Liver (tissue), 9 donors: ENCODE measurements around the gene LRPPRC. TPM values are rescaled to one million over a fixed set of nuclear protein-coding genes. Genes with fewer than 3 reads are reported as not detected.

Experiments
- DNase-seq: peaks from one replicate; pipeline ENCODE4 v3.0.0-alpha.2; 2017; ENCODE audit warnings: low spot score
- H3K27ac ChIP-seq, 2 donors: one replicate each; pipeline ENCODE4 v1.7.0; 2013; ENCODE audit warnings: inconsistent platforms in 2 of 2, low read length in 2 of 2, control low read depth in 1 of 2, low read depth in 1 of 2, mild to moderate bottlenecking in 1 of 2
- H3K27me3 ChIP-seq, 4 donors: one replicate each; pipeline versions ENCODE4 v1.6.1 to v1.7.0; 2013; ENCODE audit warnings: low read length in 3 of 4, inconsistent platforms in 1 of 4, mild to moderate bottlenecking in 1 of 4, moderate library complexity in 1 of 4; ENCODE audit not compliant: control insufficient read depth in 4 of 4, insufficient read depth in 4 of 4
- H3K36me3 ChIP-seq, 4 donors: one replicate each; pipeline versions ENCODE4 v1.6.1 to v1.7.0; 2013; ENCODE audit warnings: low read length in 3 of 4, mild to moderate bottlenecking in 3 of 4, low read depth in 1 of 4, moderate library complexity in 1 of 4; ENCODE audit not compliant: control insufficient read depth in 4 of 4, insufficient read depth in 3 of 4
- H3K4me1 ChIP-seq, 4 donors: one replicate each; pipeline versions ENCODE4 v1.6.1 to v1.7.0; 2013; ENCODE audit warnings: low read length in 3 of 4, mild to moderate bottlenecking in 3 of 4, moderate library complexity in 1 of 4; ENCODE audit not compliant: control insufficient read depth in 4 of 4, insufficient read depth in 4 of 4
- H3K4me3 ChIP-seq, 3 donors: one replicate each; pipeline versions ENCODE4 v1.6.1 to v1.7.0; 2013; ENCODE audit warnings: low read length in 3 of 3, control low read depth in 1 of 3, low read depth in 1 of 3, mild to moderate bottlenecking in 1 of 3
- H3K9ac ChIP-seq, 2 donors: one replicate each; pipeline ENCODE4 v1.7.0; 2013; ENCODE audit warnings: low read length in 2 of 2, mild to moderate bottlenecking in 2 of 2, moderate library complexity in 2 of 2, control low read depth in 1 of 2, low read depth in 1 of 2
- H3K9me3 ChIP-seq, 4 donors: one replicate each; pipeline versions ENCODE4 v1.6.1 to v1.7.0; 2013; ENCODE audit warnings: low read length in 3 of 4; ENCODE audit not compliant: control insufficient read depth in 4 of 4
- CTCF ChIP-seq: fragments of 150-350 bp; IDR thresholded peaks from 2 replicates; pipeline ENCODE4 v1.5.1; 2017; ENCODE audit warnings: improper control_type of control experiment, low read depth, low read length; ENCODE audit not compliant: missing input control
- EGR1 ChIP-seq, 2 donors: IDR thresholded peaks; 2 replicates each; pipeline ENCODE4 v1.6.1; 2016 to 2018; ENCODE audit warnings: antibody characterized with exemption in 2 of 2, low read depth in 2 of 2
- FOXA1 ChIP-seq: IDR thresholded peaks from 2 replicates; pipeline ENCODE4 v1.6.1; 2016; ENCODE audit warnings: antibody characterized with exemption
- FOXA2 ChIP-seq: IDR thresholded peaks from 2 replicates; pipeline ENCODE4 v1.6.1; 2016; ENCODE audit warnings: antibody characterized with exemption
- GABPA ChIP-seq, 2 donors: IDR thresholded peaks in 1 of 2; conservative IDR thresholded peaks in 1 of 2; 2 replicates each; pipeline ENCODE4 v1.6.1; 2016; ENCODE audit warnings: antibody characterized with exemption in 2 of 2, mild to moderate bottlenecking in 1 of 2, moderate library complexity in 1 of 2
- HNF4A ChIP-seq, 2 donors: conservative IDR thresholded peaks; 2 replicates each; pipeline ENCODE4 v1.6.1; 2016; ENCODE audit warnings: antibody characterized with exemption in 2 of 2, mild to moderate bottlenecking in 2 of 2
- HNF4G ChIP-seq: IDR thresholded peaks from 2 replicates; pipeline ENCODE4 v1.6.1; 2016; ENCODE audit warnings: antibody characterized with exemption
- JUND ChIP-seq, 2 donors: IDR thresholded peaks; 2 replicates each; pipeline ENCODE4 v1.6.1; 2016; ENCODE audit warnings: antibody characterized with exemption in 2 of 2
- NR2F2 ChIP-seq: IDR thresholded peaks from 2 replicates; pipeline ENCODE4 v1.6.1; 2016; ENCODE audit warnings: antibody characterized with exemption
- RAD21 ChIP-seq, 2 donors: IDR thresholded peaks; 2 replicates each; pipeline ENCODE4 v1.6.1; 2016; ENCODE audit warnings: antibody characterized with exemption in 2 of 2, mild to moderate bottlenecking in 2 of 2
- RXRA ChIP-seq, 2 donors: IDR thresholded peaks; 2 replicates each; pipeline ENCODE4 v1.6.1; 2017 to 2018; ENCODE audit warnings: antibody characterized with exemption in 2 of 2, mild to moderate bottlenecking in 1 of 2
- SP1 ChIP-seq: IDR thresholded peaks from 2 replicates; pipeline ENCODE4 v1.6.1; 2018; ENCODE audit warnings: antibody characterized with exemption, mild to moderate bottlenecking
- TAF1 ChIP-seq: conservative IDR thresholded peaks from 2 replicates; pipeline ENCODE4 v1.6.1; 2016; ENCODE audit warnings: antibody characterized with exemption, mild to moderate bottlenecking
- YY1 ChIP-seq: IDR thresholded peaks from 2 replicates; pipeline ENCODE4 v1.6.1; 2016; ENCODE audit warnings: antibody characterized with exemption, mild to moderate bottlenecking
- WGBS: extraction: QIAGEN DNeasy Blood & Tissue Kit; methylation state at CpG from one replicate; pipeline ENCODE4 v1.1.7; 2013; 5-methylcytosine and 5-hydroxymethylcytosine counted together
- polyA plus RNA-seq, 2 donors: library from polyadenylated mRNA; stranded (reverse) in 1 of 2; unstranded in 1 of 2; fragments of 200-250 nt in 1 of 2; fragments of >200 nt in 1 of 2; fragmentation: Nextera tagmentation in 1 of 2; extraction: Ambion mirVana in 1 of 2; gene quantifications; one replicate each; pipeline versions ENCODE4 v1.2.1 to v1.2.3, GENCODE V29; 2013 to 2015
- total RNA-seq, 2 donors: library from RNA; depleted of rRNA; stranded (reverse); fragments of >200 nt; gene quantifications; one replicate each; pipeline ENCODE4 v1.2.3, GENCODE V29; 2014
- TF ChIP-seq, protein P1 (sequence below): IDR thresholded peaks from 2 replicates; pipeline ENCODE4 v1.6.1; 2016; ENCODE audit warnings: antibody characterized with exemption, mild to moderate bottlenecking
- TF ChIP-seq, protein P2 (sequence below): IDR thresholded peaks from 2 replicates; pipeline ENCODE4 v1.6.1; 2016; ENCODE audit warnings: antibody characterized with exemption
- TF ChIP-seq, protein P3 (sequence below): IDR thresholded peaks from 2 replicates; pipeline ENCODE4 v1.6.1; 2016; ENCODE audit warnings: antibody characterized with exemption
- TF ChIP-seq, protein P4 (sequence below): IDR thresholded peaks from 2 replicates; pipeline ENCODE4 v1.6.1; 2016; ENCODE audit warnings: antibody characterized with exemption
- donor health status: healthy.
- donor health status: healthy.
- donor health status: healthy.
- donor health status: healthy.
- donor health status: healthy.

Gene LRPPRC
- total RNA-seq, result 10 to 100 TPM; 40.1 to 62.3 TPM
- polyA plus RNA-seq, result 10 to 100 TPM; 24.5 to 28.7 TPM

- peak; percentile 86 for DNase-seq
- Histone ChIP-seq H3K9ac (peak within 1 kb of the TSS; percentile 87 to 97), H3K27me3 (no peaks in the 10 kb centered on the region), H3K36me3 (peaks cover 0 to 9% (median 3%) of the 10 kb centered on the region in 4 donors), H3K27ac (peak within 1 kb of the TSS; percentile 75 to 84), H3K4me3 (peak within 1 kb of the TSS; percentile 95 to 97 (median 96)), H3K9me3 (no peaks in the 10 kb centered on the region), H3K4me1 (peaks cover 9 to 28% (median 20%) of the 10 kb centered on the region in 4 donors)
- peak; percentile 43 to 46 for TF ChIP-seq JUND (IDR thresholded peaks at IDR 0.05)
- TF ChIP-seq FOXA1, result no peak
- TF ChIP-seq NR2F2, result peak; percentile 89
- peak; percentile 89 for TF ChIP-seq TAF1
- no peak for TF ChIP-seq HNF4G
- TF ChIP-seq, protein P1, sequence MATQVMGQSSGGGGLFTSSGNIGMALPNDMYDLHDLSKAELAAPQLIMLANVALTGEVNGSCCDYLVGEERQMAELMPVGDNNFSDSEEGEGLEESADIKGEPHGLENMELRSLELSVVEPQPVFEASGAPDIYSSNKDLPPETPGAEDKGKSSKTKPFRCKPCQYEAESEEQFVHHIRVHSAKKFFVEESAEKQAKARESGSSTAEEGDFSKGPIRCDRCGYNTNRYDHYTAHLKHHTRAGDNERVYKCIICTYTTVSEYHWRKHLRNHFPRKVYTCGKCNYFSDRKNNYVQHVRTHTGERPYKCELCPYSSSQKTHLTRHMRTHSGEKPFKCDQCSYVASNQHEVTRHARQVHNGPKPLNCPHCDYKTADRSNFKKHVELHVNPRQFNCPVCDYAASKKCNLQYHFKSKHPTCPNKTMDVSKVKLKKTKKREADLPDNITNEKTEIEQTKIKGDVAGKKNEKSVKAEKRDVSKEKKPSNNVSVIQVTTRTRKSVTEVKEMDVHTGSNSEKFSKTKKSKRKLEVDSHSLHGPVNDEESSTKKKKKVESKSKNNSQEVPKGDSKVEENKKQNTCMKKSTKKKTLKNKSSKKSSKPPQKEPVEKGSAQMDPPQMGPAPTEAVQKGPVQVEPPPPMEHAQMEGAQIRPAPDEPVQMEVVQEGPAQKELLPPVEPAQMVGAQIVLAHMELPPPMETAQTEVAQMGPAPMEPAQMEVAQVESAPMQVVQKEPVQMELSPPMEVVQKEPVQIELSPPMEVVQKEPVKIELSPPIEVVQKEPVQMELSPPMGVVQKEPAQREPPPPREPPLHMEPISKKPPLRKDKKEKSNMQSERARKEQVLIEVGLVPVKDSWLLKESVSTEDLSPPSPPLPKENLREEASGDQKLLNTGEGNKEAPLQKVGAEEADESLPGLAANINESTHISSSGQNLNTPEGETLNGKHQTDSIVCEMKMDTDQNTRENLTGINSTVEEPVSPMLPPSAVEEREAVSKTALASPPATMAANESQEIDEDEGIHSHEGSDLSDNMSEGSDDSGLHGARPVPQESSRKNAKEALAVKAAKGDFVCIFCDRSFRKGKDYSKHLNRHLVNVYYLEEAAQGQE, result peak; percentile 90
- peak in 1 of 2 donors; percentile 6 for TF ChIP-seq RAD21 (IDR thresholded peaks at IDR 0.05)
- peak; percentile 27 to 28 for TF ChIP-seq HNF4A (conservative IDR thresholded peaks at IDR 0.05)
- peak; percentile 92 for TF ChIP-seq YY1
- TF ChIP-seq EGR1 (IDR thresholded peaks at IDR 0.05; ENCODE audit: low read depth in 2 of 2), result peak; percentile 65 to 85
- TF ChIP-seq, protein P2, sequence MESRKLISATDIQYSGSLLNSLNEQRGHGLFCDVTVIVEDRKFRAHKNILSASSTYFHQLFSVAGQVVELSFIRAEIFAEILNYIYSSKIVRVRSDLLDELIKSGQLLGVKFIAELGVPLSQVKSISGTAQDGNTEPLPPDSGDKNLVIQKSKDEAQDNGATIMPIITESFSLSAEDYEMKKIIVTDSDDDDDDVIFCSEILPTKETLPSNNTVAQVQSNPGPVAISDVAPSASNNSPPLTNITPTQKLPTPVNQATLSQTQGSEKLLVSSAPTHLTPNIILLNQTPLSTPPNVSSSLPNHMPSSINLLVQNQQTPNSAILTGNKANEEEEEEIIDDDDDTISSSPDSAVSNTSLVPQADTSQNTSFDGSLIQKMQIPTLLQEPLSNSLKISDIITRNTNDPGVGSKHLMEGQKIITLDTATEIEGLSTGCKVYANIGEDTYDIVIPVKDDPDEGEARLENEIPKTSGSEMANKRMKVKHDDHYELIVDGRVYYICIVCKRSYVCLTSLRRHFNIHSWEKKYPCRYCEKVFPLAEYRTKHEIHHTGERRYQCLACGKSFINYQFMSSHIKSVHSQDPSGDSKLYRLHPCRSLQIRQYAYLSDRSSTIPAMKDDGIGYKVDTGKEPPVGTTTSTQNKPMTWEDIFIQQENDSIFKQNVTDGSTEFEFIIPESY, result peak; percentile 90
- TF ChIP-seq, protein P3, sequence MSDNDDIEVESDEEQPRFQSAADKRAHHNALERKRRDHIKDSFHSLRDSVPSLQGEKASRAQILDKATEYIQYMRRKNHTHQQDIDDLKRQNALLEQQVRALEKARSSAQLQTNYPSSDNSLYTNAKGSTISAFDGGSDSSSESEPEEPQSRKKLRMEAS, result peak; percentile 95
- no peak for TF ChIP-seq FOXA2
- no peak for TF ChIP-seq CTCF
- TF ChIP-seq SP1, result peak; percentile 82
- TF ChIP-seq, protein P4, sequence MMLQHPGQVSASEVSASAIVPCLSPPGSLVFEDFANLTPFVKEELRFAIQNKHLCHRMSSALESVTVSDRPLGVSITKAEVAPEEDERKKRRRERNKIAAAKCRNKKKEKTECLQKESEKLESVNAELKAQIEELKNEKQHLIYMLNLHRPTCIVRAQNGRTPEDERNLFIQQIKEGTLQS, result peak; percentile 35
- peak; percentile 44 to 73 for TF ChIP-seq RXRA (IDR thresholded peaks at IDR 0.05)
- peak in 1 of 2 donors; percentile 71 for TF ChIP-seq GABPA (IDR thresholded peaks at IDR 0.05 in 1 of 2, conservative IDR thresholded peaks at IDR 0.05 in 1 of 2)
- WGBS, result under 1% methylated on average over 64 of the region's 64 CpGs
These were observed at the start of gene LRPPRC for GRCh38 chr2:43995733-43996533. TSS of gene LRPPRC (minus strand) at chr2:43995989. CDS start at chr2:43995947, 42 bp downstream.
